ENCODE data around the gene PLEKHA5. TPM values are rescaled to one million over a fixed set of nuclear protein-coding genes. Genes with fewer than 3 reads are reported as not detected.
"Not testable (repeated sequence)": the region's sequence is repeated elsewhere in the genome, so short reads cannot be mapped to it uniquely, and the experiment has no call there.

PLEKHA5 gene
- total RNA-seq, 2 donors from 2014 or later: 10.2 to 29.8 TPM

DNA sequence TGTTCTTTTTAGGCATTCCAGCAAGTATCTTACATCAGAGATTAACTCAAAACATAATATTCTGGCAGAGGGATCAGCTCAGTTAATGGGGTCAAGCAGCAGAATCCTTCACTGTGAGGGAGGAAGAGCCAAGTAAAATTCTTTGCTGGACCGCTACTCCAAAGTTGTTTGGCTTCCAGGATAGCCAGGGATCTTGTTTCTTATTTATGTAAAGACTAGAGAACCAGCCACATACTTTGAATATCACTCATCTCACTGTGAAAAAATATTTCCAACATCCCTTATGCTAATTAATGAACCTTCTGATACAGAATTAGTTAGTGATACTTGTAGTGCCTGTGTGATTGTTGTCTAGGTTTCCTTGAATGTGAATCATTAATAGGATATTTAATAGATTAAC, 94.2 kb downstream of the PLEKHA5 start:
- peaks cover 14% of the 10 kb centered on the region for H3K4me1 ChIP-seq
- no peak for ATAC-seq
- no peaks in the 10 kb centered on the region for H3K27me3 ChIP-seq
- no peaks in the 10 kb centered on the region for H3K36me3 ChIP-seq (replicated peaks in 1 of 2; ENCODE audit: insufficient read depth in 1 of 2, low read depth in 2 of 2)
- H3K9me3 ChIP-seq: no peaks in the 10 kb centered on the region
- DNase-seq: no peak
- TF ChIP-seq, protein P1, sequence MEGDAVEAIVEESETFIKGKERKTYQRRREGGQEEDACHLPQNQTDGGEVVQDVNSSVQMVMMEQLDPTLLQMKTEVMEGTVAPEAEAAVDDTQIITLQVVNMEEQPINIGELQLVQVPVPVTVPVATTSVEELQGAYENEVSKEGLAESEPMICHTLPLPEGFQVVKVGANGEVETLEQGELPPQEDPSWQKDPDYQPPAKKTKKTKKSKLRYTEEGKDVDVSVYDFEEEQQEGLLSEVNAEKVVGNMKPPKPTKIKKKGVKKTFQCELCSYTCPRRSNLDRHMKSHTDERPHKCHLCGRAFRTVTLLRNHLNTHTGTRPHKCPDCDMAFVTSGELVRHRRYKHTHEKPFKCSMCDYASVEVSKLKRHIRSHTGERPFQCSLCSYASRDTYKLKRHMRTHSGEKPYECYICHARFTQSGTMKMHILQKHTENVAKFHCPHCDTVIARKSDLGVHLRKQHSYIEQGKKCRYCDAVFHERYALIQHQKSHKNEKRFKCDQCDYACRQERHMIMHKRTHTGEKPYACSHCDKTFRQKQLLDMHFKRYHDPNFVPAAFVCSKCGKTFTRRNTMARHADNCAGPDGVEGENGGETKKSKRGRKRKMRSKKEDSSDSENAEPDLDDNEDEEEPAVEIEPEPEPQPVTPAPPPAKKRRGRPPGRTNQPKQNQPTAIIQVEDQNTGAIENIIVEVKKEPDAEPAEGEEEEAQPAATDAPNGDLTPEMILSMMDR (IDR thresholded peaks at IDR 0.05): no peak
- TF ChIP-seq POLR2A (IDR thresholded peaks at IDR 0.05): no peak
- H3K27ac ChIP-seq: no peak overlapping the region
- intact Hi-C loops (cut with DNase I): no loop called here
- 75 to 78% methylated on average over 1 of the region's 1 CpG for WGBS, 2 donors
- H3K4me3 ChIP-seq: no peak overlapping the region

DNA sequence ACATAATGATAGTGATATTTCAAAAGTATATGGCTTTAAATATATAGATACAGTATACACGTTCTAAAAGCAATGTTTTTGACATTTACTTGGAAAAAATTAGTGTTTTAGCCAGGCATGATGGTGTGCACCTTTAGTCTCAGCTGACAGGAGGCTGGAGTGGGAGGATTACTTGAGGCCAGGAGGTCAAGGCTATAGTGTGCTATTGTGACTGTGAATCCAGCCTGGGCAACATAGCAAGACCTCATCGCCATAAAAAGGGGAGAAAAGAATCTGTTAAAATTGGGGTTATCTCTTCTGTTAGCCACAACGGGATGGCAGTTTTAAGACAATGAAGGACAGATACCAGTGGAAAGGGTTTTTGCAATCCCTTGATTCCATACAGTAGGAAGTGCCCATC, 95.2 kb downstream of the PLEKHA5 start:
- Histone ChIP-seq H3K4me1 (peaks cover 14% of the 10 kb centered on the region), H3K36me3 (replicated peaks in 1 of 2; ENCODE audit: insufficient read depth in 1 of 2, low read depth in 2 of 2) (no peaks in the 10 kb centered on the region), H3K27me3 (no peaks in the 10 kb centered on the region), H3K4me3 (no peak overlapping the region), H3K9me3 (no peaks in the 10 kb centered on the region), H3K27ac (no peak overlapping the region)
- ATAC-seq (no peak), DNase-seq (no peak)
- WGBS, 2 donors: 87 to 93% methylated on average over 3 of the region's 3 CpGs
- intact Hi-C loops (cut with DNase I): no loop called here
- TF ChIP-seq POLR2A (IDR thresholded peaks at IDR 0.05): no peak
- TF ChIP-seq, protein P1 (IDR thresholded peaks at IDR 0.05): no peak

DNA sequence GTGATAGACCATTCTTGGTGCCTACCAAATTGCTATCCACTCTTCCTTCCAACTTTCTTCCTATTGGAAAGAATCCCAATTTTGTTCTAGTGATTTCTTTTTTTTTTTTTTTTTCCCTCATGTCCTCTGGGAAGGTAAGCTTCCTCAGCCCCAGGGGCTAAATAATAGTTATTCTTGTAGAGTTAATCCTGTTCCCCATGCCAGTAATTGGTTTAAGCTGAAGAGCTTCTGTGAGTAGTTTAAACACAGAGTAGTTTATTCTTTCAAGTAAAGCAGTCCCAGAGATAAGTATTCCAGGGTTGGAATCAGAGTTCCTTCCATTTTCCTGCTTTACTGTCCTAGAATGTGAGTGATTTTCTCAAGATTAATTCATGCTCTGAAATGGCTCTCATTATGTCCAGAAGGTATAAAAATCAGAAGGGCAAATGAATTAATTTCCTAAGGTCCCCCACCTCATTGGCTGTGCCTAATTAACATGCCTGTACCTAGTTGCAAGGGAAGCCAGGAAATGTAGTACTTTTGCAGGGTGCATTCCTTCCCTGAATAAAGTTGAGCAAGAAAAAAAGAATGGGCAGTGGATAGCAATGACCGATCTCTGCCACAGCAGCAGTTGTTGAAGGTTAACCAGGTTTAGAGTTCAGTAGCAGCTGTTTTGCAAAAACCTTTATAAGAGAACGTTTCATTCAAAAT, 97.8 kb downstream of the PLEKHA5 start:
- WGBS, 2 donors: 19% methylated on average over 2 of the region's 2 CpGs
- no peak for ATAC-seq

DNA sequence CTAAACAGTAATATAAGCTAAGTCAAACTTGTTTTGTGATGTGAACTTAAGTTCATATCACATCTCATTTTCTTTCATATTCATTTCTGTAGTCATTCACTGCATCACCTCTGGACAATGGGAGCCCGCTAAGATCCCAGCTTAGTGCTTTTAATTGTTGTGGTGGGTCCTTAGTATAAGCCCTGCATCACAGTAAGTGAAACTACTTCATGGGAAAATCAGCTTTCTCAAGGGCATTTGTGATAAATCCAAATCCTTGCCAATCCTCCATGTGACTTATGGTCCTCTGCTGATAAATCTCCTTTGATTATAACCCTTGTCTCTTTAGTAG, 98.3 kb downstream of the PLEKHA5 start:
- no peak for DNase-seq
- no peak for ATAC-seq
- TF ChIP-seq, protein P1 (IDR thresholded peaks at IDR 0.05): no peak
- no peak for TF ChIP-seq POLR2A (IDR thresholded peaks at IDR 0.05)
- Histone ChIP-seq H3K36me3 (replicated peaks in 1 of 2; ENCODE audit: insufficient read depth in 1 of 2, low read depth in 2 of 2) (no peaks in the 10 kb centered on the region), H3K4me1 (peaks cover 14% of the 10 kb centered on the region), H3K9me3 (no peaks in the 10 kb centered on the region), H3K4me3 (no peak overlapping the region), H3K27ac (no peak overlapping the region), H3K27me3 (no peaks in the 10 kb centered on the region)
- WGBS, 2 donors: 78 to 86% methylated on average over 1 of the region's 1 CpG
- intact Hi-C loops (cut with DNase I): no loop called here

More for the DNA sequence above, 97.8 kb downstream of the PLEKHA5 start:
- DNase-seq: no peak
- Histone ChIP-seq H3K27me3 (no peaks in the 10 kb centered on the region), H3K9me3 (no peaks in the 10 kb centered on the region), H3K27ac (peak overlapping the region in 1 of 4 donors; percentile 17), H3K4me3 (no peak overlapping the region), H3K36me3 (replicated peaks in 1 of 2; ENCODE audit: insufficient read depth in 1 of 2, low read depth in 2 of 2) (no peaks in the 10 kb centered on the region), H3K4me1 (peaks cover 14% of the 10 kb centered on the region)
- intact Hi-C loops (cut with DNase I): no loop called here
- no peak for TF ChIP-seq POLR2A (IDR thresholded peaks at IDR 0.05)
- TF ChIP-seq, protein P1 (IDR thresholded peaks at IDR 0.05): no peak

DNA sequence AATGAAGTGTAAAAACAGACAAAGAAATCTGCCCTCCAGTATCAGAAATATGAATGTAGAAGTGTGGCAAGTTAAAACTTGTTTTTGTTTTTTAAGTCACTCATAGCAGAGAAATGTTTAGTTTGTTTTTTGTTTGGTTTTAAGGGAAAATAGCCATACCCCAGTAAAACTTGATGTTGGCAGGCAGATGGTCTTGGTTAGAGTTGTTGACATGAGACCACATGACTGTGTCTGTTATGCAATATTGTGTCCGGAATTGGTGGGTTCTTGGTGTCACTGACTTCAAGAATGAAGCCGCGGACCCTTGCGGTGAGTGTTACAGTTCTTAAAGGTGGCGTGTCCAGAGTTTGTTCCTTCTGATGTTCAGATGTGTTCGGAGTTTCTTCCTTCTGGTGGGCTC, 99.5 kb downstream of the PLEKHA5 start:
- H3K27me3 ChIP-seq; H3K9me3 ChIP-seq; intact Hi-C loops (cut with DNase I); H3K27ac ChIP-seq; H3K36me3 ChIP-seq (replicated peaks in 1 of 2; ENCODE audit: insufficient read depth in 1 of 2, low read depth in 2 of 2); H3K4me3 ChIP-seq; ATAC-seq; DNase-seq: not testable (repeated sequence)
- H3K4me1 ChIP-seq: peaks cover 23% of the 10 kb centered on the region
- WGBS, 2 donors: 84 to 95% methylated on average over 6 of the region's 6 CpGs

Measured in body of pancreas (tissue), 4 donors.